Panc1 (cell line): ENCODE measurements around the gene THSD7B. TPM values are rescaled to one million over a fixed set of nuclear protein-coding genes. Genes with fewer than 3 reads are reported as not detected.

Experiments used
- ATAC-seq: fragments of 200-7000 bp; cut with Tn5 transposase; 2 replicates; pipeline ENCODE4 v1.9.1; 2020; ENCODE audit warnings: mild to moderate bottlenecking, moderate library complexity
- BruUV-seq: library from RNA; stranded (reverse); fragments of 400-500 nt; replicated peaks from 2 replicates; lab custom pipeline; 2021; lab: Mats Ljungman, UMichigan
- CTCF ChIA-PET: fragments of 300-600 bp; sonication (Branson Sonifier 250); formaldehyde crosslinking; loops from one replicate; lab custom pipeline; 2022; ENCODE audit warnings: antibody characterized with exemption; lab: Charles Lee
- POLR2A ChIA-PET: fragments of 300-600 bp; sonication (Branson Sonifier 250); formaldehyde crosslinking; loops from one replicate; lab custom pipeline; 2022; ENCODE audit warnings: antibody characterized with exemption; lab: Charles Lee
- DNase-seq: peaks from one replicate; pipeline ENCODE4 v3.0.0-alpha.2; 2010; ENCODE audit warnings: low read depth, low spot score
- H3K27ac ChIP-seq: 2 replicates; pipeline ENCODE4 v1.5.1; 2011; ENCODE audit warnings: mild to moderate bottlenecking, low read length, inconsistent platforms
- H3K27me3 ChIP-seq: fragments of 200-500 bp; sonication (Bioruptor generic); 2 replicates; pipeline ENCODE4 v1.6.0; 2014; ENCODE audit warnings: low read length, inconsistent platforms; ENCODE audit not compliant: control insufficient read depth, insufficient read depth
- H3K36me3 ChIP-seq: fragments of 200-500 bp; sonication (Bioruptor generic); 2 replicates; pipeline ENCODE4 v1.5.1; 2014; ENCODE audit warnings: inconsistent platforms, mild to moderate bottlenecking, low read length, moderate library complexity; ENCODE audit not compliant: control insufficient read depth, insufficient read depth
- H3K4me1 ChIP-seq: 2 replicates; pipeline ENCODE4 v1.5.1; 2011; ENCODE audit warnings: inconsistent platforms, mild to moderate bottlenecking, low read length, moderate library complexity; ENCODE audit not compliant: control insufficient read depth, insufficient read depth
- H3K4me3 ChIP-seq, 2 experiments: 2 replicates each; pipeline ENCODE4 v1.5.1; 2011 to 2012; ENCODE audit warnings: low read depth in 2 of 2, low read length in 2 of 2, mild to moderate bottlenecking in 2 of 2, inconsistent platforms in 1 of 2, moderate library complexity in 1 of 2
- H3K9me3 ChIP-seq: fragments of 200-500 bp; sonication (Bioruptor generic); 2 replicates; pipeline ENCODE4 v1.5.1; 2014; ENCODE audit warnings: low read depth, mild to moderate bottlenecking, inconsistent platforms, low read length, moderate library complexity; ENCODE audit not compliant: control insufficient read depth, insufficient read depth
- CTCF ChIP-seq: fragments of 450-650 bp; IDR thresholded peaks from 2 replicates; pipeline ENCODE4 v1.5.1; 2017; ENCODE audit warnings: mild to moderate bottlenecking
- POLR2AphosphoS5 ChIP-seq: IDR thresholded peaks from 2 replicates; pipeline ENCODE4 v1.6.1; 2012; ENCODE audit warnings: mild to moderate bottlenecking, low read depth, low read length, moderate library complexity
- SIN3A ChIP-seq: IDR thresholded peaks from 2 replicates; pipeline ENCODE4 v1.6.1; 2012; ENCODE audit warnings: low read depth, mild to moderate bottlenecking, low read length, moderate library complexity, borderline replicate concordance; ENCODE audit not compliant: insufficient read depth
- TCF7L2 ChIP-seq: IDR thresholded peaks from 2 replicates; pipeline ENCODE4 v1.6.1; 2011; ENCODE audit warnings: mild to moderate bottlenecking, low read depth, low read length, inconsistent platforms
- in situ Hi-C: cut with HindIII; loops from 2 replicates; pipeline ENCODE4 v1.10.0; 2016; ENCODE audit warnings: low sequenced_read_pairs, low pct_unique_long_range_greater_than_20kb
- intact Hi-C: fragments of 100-400 bp; cut with micrococcal nuclease; formaldehyde crosslinking; loops from one replicate; pipeline ENCODE4 v1.10.0; 2022; ENCODE audit not compliant: unreplicated experiment
- total RNA-seq: library from RNA; stranded (reverse); gene quantifications from one replicate; pipeline ENCODE4 v1.2.1, GENCODE V29; 2021; ENCODE audit not compliant: unreplicated experiment
- TF ChIP-seq, protein P1 (sequence below), 2 experiments: IDR thresholded peaks; 2 replicates each; pipeline ENCODE4 v1.6.1; 2011 to 2012; ENCODE audit warnings: low read depth in 2 of 2, control low read depth in 1 of 2, low read length in 1 of 2, mild to moderate bottlenecking in 1 of 2, moderate library complexity in 1 of 2; ENCODE audit not compliant: insufficient read depth in 1 of 2

THSD7B gene
- total RNA-seq, 1 experiment from 2014 or later = not detected

GRCh38 chr2:137387044-137387443 lies 621.7 kb downstream of the THSD7B start:
- Histone ChIP-seq H3K27ac (no peak overlapping the region), H3K36me3 (no peaks in the 10 kb centered on the region), H3K4me1 (no peaks in the 10 kb centered on the region), H3K9me3 (no peaks in the 10 kb centered on the region), H3K27me3 (no peaks in the 10 kb centered on the region), H3K4me3 (no peak overlapping the region)
- intact Hi-C loops = no loop called here
- ATAC-seq (no peak), DNase-seq (no peak)
- CTCF ChIA-PET = no interaction called here
- TF ChIP-seq, protein P1, sequence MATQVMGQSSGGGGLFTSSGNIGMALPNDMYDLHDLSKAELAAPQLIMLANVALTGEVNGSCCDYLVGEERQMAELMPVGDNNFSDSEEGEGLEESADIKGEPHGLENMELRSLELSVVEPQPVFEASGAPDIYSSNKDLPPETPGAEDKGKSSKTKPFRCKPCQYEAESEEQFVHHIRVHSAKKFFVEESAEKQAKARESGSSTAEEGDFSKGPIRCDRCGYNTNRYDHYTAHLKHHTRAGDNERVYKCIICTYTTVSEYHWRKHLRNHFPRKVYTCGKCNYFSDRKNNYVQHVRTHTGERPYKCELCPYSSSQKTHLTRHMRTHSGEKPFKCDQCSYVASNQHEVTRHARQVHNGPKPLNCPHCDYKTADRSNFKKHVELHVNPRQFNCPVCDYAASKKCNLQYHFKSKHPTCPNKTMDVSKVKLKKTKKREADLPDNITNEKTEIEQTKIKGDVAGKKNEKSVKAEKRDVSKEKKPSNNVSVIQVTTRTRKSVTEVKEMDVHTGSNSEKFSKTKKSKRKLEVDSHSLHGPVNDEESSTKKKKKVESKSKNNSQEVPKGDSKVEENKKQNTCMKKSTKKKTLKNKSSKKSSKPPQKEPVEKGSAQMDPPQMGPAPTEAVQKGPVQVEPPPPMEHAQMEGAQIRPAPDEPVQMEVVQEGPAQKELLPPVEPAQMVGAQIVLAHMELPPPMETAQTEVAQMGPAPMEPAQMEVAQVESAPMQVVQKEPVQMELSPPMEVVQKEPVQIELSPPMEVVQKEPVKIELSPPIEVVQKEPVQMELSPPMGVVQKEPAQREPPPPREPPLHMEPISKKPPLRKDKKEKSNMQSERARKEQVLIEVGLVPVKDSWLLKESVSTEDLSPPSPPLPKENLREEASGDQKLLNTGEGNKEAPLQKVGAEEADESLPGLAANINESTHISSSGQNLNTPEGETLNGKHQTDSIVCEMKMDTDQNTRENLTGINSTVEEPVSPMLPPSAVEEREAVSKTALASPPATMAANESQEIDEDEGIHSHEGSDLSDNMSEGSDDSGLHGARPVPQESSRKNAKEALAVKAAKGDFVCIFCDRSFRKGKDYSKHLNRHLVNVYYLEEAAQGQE (IDR thresholded peaks at IDR 0.05; ENCODE audit: insufficient read depth in 1 of 2, low read depth in 2 of 2, low read length in 1 of 2) = no peak
- TF ChIP-seq CTCF (no peak), SIN3A (no peak), TCF7L2 (no peak), POLR2AphosphoS5 (no peak)
- in situ Hi-C loops = no loop called here
- BruUV-seq = no TSS peak
- POLR2A ChIA-PET = interaction anchor here (0.6 kb wide), 1 partner anchor 266 kb away, joined by 3 read pairs; no protein-coding TSS in a partner anchor

- DNase-seq (no peak), ATAC-seq (no peak)
- Histone ChIP-seq H3K36me3 (no peaks in the 10 kb centered on the region), H3K4me3 (no peak overlapping the region), H3K9me3 (no peaks in the 10 kb centered on the region), H3K27me3 (no peaks in the 10 kb centered on the region), H3K4me1 (no peaks in the 10 kb centered on the region), H3K27ac (no peak overlapping the region)
- in situ Hi-C loops = no loop called here
- POLR2A ChIA-PET = no interaction called here
- TF ChIP-seq, protein P1 (IDR thresholded peaks at IDR 0.05; ENCODE audit: insufficient read depth in 1 of 2, low read depth in 2 of 2, low read length in 1 of 2) = no peak
- no peak for TF ChIP-seq CTCF
- no peak for TF ChIP-seq TCF7L2
- TF ChIP-seq SIN3A = no peak
- no peak for TF ChIP-seq POLR2AphosphoS5
- intact Hi-C loops = no loop called here
- BruUV-seq = no TSS peak
- CTCF ChIA-PET = no interaction called here
Observed at GRCh38 chr2:137405496-137405895, 640.2 kb downstream of the THSD7B start.
